Heart left ventricle (tissue), 16 donors: ENCODE data around the gene LSP1. TPM values are rescaled to one million over a fixed set of nuclear protein-coding genes. Genes with fewer than 3 reads are reported as not detected.
A peak's percentile ranks its signal among the peaks of the same experiment; 100 is the strongest.

Experiments used
- ATAC-seq, 4 donors: fragments of 200-7000 bp; cut with Tn5 transposase; one replicate each; pipeline ENCODE4 v1.9.1; 2020 to 2022; ENCODE audit warnings: moderate library complexity in 4 of 4, mild to moderate bottlenecking in 3 of 4, moderate number of reproducible peaks in 1 of 4
- DNase-seq, 5 donors: peaks; one replicate each; pipeline ENCODE4 v3.0.0-alpha.2; 2020
- H3K27ac ChIP-seq, 12 donors: fragments of 200-600 bp; sonication (generic) in 4 of 12; one replicate each; pipeline versions ENCODE4 v1.5.0 to v1.8.0; 2016 to 2022; ENCODE audit warnings: mild to moderate bottlenecking in 2 of 12
- H3K27me3 ChIP-seq, 9 donors: fragments of 200-600 bp; sonication (generic) in 2 of 9; one replicate each; pipeline versions ENCODE4 v1.5.1 to v1.8.0; 2016 to 2022; ENCODE audit warnings: mild to moderate bottlenecking in 3 of 9
- H3K36me3 ChIP-seq, 9 donors: fragments of 200-600 bp; sonication (generic) in 2 of 9; one replicate each; pipeline versions ENCODE4 v1.5.0 to v1.8.0; 2018 to 2022; ENCODE audit warnings: mild to moderate bottlenecking in 2 of 9
- H3K4me1 ChIP-seq, 12 donors: fragments of 200-600 bp; sonication (generic) in 4 of 12; one replicate each; pipeline versions ENCODE4 v1.5.0 to v1.8.0; 2016 to 2022; ENCODE audit warnings: mild to moderate bottlenecking in 3 of 12
- H3K4me3 ChIP-seq, 12 donors: fragments of 200-600 bp; sonication (generic) in 4 of 12; one replicate each; pipeline versions ENCODE4 v1.5.0 to v1.8.0; 2017 to 2022; ENCODE audit warnings: mild to moderate bottlenecking in 9 of 12, moderate library complexity in 4 of 12
- H3K9me3 ChIP-seq, 12 donors: fragments of 200-600 bp; sonication (generic) in 4 of 12; one replicate each; pipeline versions ENCODE4 v1.5.0 to v1.8.0; 2016 to 2022; ENCODE audit warnings: mild to moderate bottlenecking in 1 of 12
- CTCF ChIP-seq, 12 donors: fragments of 200-600 bp; sonication (generic) in 4 of 12; IDR thresholded peaks; one replicate each; pipeline versions ENCODE4 v1.5.0 to v1.8.0; 2018 to 2022; ENCODE audit warnings: antibody characterized with exemption in 12 of 12, mild to moderate bottlenecking in 5 of 12
- POLR2A ChIP-seq, 2 donors: fragments of 450-650 bp; IDR thresholded peaks; one replicate each; pipeline ENCODE4 v1.6.1; 2017; ENCODE audit warnings: antibody characterized with exemption in 2 of 2, mild to moderate bottlenecking in 2 of 2, moderate library complexity in 2 of 2
- WGBS, 4 donors: extraction: QIAGEN DNeasy Blood & Tissue Kit in 2 of 4; methylation state at CpG; one replicate each; pipeline versions ENCODE4 v1.1.5 to v1.1.7; 2013 to 2018; 5-methylcytosine and 5-hydroxymethylcytosine counted together
- intact Hi-C, 10 donors: fragments of 100-400 bp; cut with DNase I; formaldehyde crosslinking; loops; one replicate each; pipeline versions ENCODE4 v1.11.1 to v1.14.2; 2022
- polyA plus RNA-seq, 2 donors: library from polyadenylated mRNA; stranded (reverse); fragments of 200-250 nt; gene quantifications; one replicate each; pipeline ENCODE4 v1.2.3, GENCODE V29; 2013
- total RNA-seq, 9 donors: library from RNA; depleted of rRNA in 2 of 9; stranded (reverse); fragments of >200 nt in 2 of 9; fragmentation: NEBNext Ultra II Directional in 3 of 9; extraction: Animal tissue kit (Norgen Biotek cat#: 25700) in 3 of 9; gene quantifications; one replicate each; pipeline versions ENCODE4 v1.1.0 to v1.2.4, GENCODE V29; 2016 to 2023
- donor health status: ischemic (EF 13 %, LVEDD 7.1; RV severe dilation, severe dysfunction).
- donor health status: healthy with polysubstance abuse.
- donor health status: DM: no; HTN: yes; CAD: no.
- donor health status: DM: no; HTN: no; CAD: no.
- donor health status: ischemic (EF 25% LVEDD 6.9; RV normal size, moderate dysfunction).
- donor health status: ischemic (EF 25% LVEDD 5.7; RV mildly dilated, moderate dysfunction).
- donor health status: healthy.
- donor health status: DM: yes; HTN: yes; CAD: no.
- donor health status: ischemic (EF 35%, LVEDD 5.7; RV mildly dilated, moderate dysfunction).
- donor health status: nonischemic (EF 11% LVEDD 7.7; RV severe dilation, severe dysfunction).
- donor health status: DM: yes; HTN: yes; CAD: no.
- donor health status: PGD.
- donor health status: ischemic (EF 29% LVEDD 5.4; RV normal size, mild dysfunction).
- donor health status: nonischemic (EF 23%, LVEDD 6.1; RV moderate dilation, normal function).

The LSP1 gene
- total and polyA plus RNA-seq, 11 donors = 10.0 to 86.8 (median 16.4) TPM

DNA sequence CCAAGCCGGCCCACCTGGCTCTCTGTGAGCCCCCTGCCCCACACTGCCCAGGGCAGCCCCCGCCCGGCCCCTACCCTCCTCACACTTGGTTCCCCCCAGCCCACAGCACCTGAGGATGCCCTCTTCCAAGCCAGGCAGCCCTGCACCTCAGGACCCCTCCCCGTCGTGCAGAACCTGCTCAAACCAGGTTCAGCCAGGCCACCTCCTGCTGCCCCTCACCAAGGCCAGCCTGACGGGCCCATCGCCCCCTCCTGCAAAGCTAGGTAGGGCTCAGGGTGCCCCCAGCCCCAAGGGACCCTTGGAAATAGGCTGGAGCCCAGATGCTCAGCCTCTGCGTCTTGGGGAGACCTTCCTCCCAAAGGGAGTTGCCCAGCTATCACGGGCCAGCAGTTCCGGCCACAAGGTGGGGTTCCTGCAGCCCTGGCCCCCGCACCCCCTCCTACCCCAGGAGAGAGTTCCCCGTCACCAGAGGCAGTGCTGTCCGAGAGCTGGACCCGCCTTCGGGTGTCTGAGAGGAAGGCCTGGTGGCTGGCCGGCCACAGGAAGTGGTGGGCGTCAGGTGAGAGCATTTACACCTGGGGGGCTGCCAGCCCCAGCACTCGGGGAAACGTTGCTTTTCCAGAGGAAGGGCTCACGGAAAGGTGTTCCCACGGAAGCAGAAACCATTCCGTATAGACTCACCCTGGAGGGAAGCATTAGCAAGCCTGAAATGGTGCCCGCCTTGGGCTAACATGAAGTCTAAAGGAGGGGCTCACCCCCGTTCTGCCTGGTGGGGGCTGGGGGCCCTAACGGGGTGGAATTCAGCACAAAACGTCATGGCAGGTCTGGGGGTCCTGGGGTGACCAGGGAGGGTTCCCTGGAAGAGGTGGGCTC is 21.3 kb upstream of the LSP1 start:
- ATAC-seq (no peak), DNase-seq (peak in 3 of 5 donors; percentile 22 to 36 (median 26))
- H3K27me3 ChIP-seq = peaks cover 0 to 18% (median 0%) of the 10 kb centered on the region in 9 donors
- no peaks in the 10 kb centered on the region for H3K9me3 ChIP-seq
- intact Hi-C loops = loop anchor here (1.0 to 5.0 kb wide), 10 partner anchors 136 to 321 kb away; no protein-coding TSS in a partner anchor
- 56 to 74% (median 71%) methylated on average over 15 to 26 of the region's 26 CpGs for WGBS, 4 donors
- H3K4me1 ChIP-seq = peaks cover 0 to 22% (median 14%) of the 10 kb centered on the region in 12 donors
- H3K27ac ChIP-seq = no peak overlapping the region
- no peaks in the 10 kb centered on the region for H3K36me3 ChIP-seq
- TF ChIP-seq CTCF (IDR thresholded peaks at IDR 0.05) (no peak), POLR2A (IDR thresholded peaks at IDR 0.05) (no peak)
- H3K4me3 ChIP-seq = no peak overlapping the region

DNA sequence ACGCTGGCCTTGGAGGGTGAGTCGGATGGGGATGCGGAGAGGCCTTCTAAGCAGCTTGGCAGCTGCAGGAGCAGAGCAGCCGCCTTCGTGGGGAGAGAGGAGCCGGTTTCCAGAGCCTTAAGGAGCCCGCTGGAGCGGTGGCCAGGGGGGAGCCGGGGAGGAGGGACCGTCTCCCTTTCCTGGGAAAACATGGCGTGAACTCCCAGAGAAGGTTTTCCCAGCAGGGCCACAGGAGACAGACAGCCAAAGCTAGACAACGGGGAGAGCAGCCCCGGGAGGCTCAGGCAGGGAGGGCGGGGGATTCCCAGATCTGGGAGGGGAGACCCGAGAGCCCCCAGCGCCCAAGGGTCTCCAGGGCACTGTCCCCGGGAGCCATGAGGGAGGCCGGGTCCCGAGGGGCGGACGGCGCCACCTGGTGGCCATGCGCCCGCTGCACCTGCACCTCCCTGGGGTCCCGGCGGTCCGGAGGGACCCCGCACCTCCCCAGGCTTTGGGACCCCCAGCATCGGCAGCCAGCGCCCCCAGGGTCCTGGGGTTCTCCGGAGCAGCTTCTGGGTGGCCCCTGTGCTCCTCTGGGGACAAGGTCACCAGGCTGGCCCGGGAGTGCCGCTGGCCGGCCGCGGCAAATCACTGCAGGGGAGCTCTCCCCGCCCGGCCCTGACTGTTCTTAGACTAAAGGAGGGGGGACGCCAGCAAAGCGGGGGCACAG is 20.5 kb upstream of the LSP1 start:
- Histone ChIP-seq H3K27ac (no peak overlapping the region), H3K4me3 (peak overlapping the region in 9 of 12 donors; percentile 5 to 40 (median 28)), H3K9me3 (no peaks in the 10 kb centered on the region), H3K36me3 (no peaks in the 10 kb centered on the region), H3K27me3 (peaks cover 0 to 18% (median 0%) of the 10 kb centered on the region in 9 donors), H3K4me1 (peaks cover 0 to 15% (median 7%) of the 10 kb centered on the region in 12 donors)
- WGBS, 4 donors = 13 to 21% (median 14%) methylated on average over 23 to 40 of the region's 40 CpGs
- TF ChIP-seq POLR2A (IDR thresholded peaks at IDR 0.05) (peak in 1 of 2 donors; percentile 18), CTCF (IDR thresholded peaks at IDR 0.05) (peak in 11 of 12 donors; percentile 95 to 100 (median 98))
- intact Hi-C loops = loop anchor here (1.0 to 5.0 kb wide), 10 partner anchors 137 to 320 kb away; no protein-coding TSS in a partner anchor
- DNase-seq (peak in 4 of 5 donors; percentile 52 to 80 (median 60)), ATAC-seq (peak; percentile 74 to 83 (median 80))

- DNase-seq (peak in 3 of 5 donors; percentile 16 to 47 (median 25)), ATAC-seq (no peak)
- Histone ChIP-seq H3K4me3 (peak overlapping the region in 5 of 12 donors; percentile 13 to 35 (median 28)), H3K4me1 (peaks cover 0 to 17% (median 8%) of the 10 kb centered on the region in 12 donors), H3K9me3 (no peaks in the 10 kb centered on the region), H3K27ac (no peak overlapping the region), H3K27me3 (peaks cover 0 to 18% (median 0%) of the 10 kb centered on the region in 9 donors), H3K36me3 (no peaks in the 10 kb centered on the region)
- intact Hi-C loops = loop anchor here (1.0 to 5.0 kb wide), 10 partner anchors 138 to 319 kb away; no protein-coding TSS in a partner anchor
- 58 to 62% (median 60%) methylated on average over 14 to 17 of the region's 17 CpGs for WGBS, 4 donors
- TF ChIP-seq CTCF (IDR thresholded peaks at IDR 0.05) = no peak
- no peak for TF ChIP-seq POLR2A (IDR thresholded peaks at IDR 0.05)
Measured at GRCh38 chr11:1832920-1833295, 20.0 kb upstream of the LSP1 start.
